Measurements from ENCODE around the gene NR4A2.

GRCh38 chr2:156300337-156300736 lies 32.2 kb downstream of the NR4A2 start:
- TF ChIP-seq CTCF (IDR thresholded peaks at IDR 0.05; ENCODE audit: poor library complexity) (no peak), EZH2phosphoT487 (IDR thresholded peaks at IDR 0.05; ENCODE audit: low read depth, severe bottlenecking, unreplicated experiment) (peak; percentile 61)

Measured in hepatocyte (in vitro differentiated cells).